Measurements from ENCODE around the gene NPAS2.

Gene NPAS2

GRCh38 chr2:100921685-100922161 lies 101.8 kb downstream of the NPAS2 start:
- no peak for DNase-seq

- no peak for DNase-seq
Observed at GRCh38 chr2:100923461-100924060, 103.6 kb downstream of the NPAS2 start.

DNA sequence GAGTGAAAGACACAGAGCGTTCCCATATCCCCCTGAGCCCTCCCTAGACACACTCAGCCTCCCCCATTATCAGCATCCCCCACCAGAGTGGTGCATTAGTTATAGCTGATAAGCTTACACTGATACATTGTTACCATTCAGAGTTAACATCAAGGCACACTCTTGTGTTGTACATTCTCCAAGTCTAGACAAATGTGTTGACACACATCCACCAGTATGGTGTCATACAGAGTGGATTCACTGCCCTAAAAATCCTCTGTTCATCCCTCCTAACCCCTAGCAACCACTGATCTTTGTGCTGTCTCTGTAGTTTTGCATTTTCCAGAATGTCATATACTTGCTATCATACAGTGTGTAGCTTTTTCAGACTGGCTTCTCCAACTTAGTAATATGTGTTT lies 104.2 kb downstream of the NPAS2 start:
- no peak for DNase-seq

DNA sequence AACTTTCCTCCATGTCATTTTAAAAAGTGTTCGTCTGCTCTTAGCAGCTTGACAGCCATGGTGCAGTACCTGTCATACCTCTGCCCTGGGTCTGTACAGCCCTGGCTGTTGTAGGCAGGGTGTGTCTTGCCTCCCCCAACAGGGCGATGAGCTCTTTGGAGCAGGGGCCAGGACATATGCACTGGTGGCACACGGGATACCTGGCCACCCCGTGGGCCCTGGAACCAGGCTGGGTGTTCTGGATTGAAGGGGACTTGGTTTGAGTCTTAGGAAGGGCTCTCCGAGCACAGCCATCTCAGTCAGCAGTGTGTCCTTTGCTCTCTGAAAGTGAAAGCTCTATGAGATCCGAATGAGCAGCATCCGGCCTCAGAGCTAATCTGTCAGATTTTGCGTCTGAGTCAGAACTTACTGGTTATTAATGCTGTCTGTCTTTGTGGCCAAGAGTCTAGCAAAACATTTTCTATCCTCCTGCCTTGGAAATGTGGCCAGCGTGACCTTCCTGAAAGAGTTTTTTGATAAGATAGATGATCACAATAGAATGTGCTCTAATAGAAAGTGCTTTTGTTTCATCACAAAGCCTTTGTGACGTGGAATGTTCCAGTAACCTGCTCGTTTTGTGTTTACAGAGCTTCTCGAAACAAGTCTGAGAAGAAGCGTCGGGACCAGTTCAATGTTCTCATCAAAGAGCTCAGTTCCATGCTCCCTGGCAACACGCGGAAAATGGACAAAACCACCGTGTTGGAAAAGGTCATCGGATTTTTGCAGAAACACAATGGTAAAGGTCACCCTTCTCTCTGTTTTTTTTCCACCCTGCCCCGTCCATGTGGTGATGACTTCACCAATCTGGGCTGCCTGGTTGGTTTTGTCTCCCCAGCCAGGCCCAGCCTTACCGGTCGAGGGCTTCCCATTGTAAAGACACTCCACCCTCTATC lies 104.8 kb downstream of the NPAS2 start:
- DNase-seq = no peak

DNA sequence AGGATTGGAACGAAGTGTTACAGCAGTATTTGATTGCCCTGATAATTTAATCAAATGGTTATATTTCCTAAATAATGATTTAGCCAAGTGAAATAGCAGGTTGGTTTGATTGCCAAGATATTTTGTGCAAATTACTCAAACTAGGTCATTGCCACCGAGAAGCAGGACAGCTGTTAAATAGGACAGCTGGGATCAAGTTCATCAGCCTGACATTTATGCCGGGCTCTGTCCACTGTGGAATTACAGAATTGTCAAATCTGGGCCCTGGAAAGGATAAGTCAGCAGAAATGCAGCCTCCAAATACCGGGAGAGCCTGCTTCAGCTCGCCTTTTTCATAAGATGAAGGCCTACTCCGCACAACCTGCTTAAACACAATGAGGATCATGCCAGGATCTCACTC lies 108.3 kb downstream of the NPAS2 start:
- no peak for DNase-seq

GRCh38 chr2:100929147-100929546 lies 109.2 kb downstream of the NPAS2 start:
- no peak for DNase-seq

- no peak for DNase-seq
Observed at GRCh38 chr2:100934504-100935371, 114.8 kb downstream of the NPAS2 start.

DNA sequence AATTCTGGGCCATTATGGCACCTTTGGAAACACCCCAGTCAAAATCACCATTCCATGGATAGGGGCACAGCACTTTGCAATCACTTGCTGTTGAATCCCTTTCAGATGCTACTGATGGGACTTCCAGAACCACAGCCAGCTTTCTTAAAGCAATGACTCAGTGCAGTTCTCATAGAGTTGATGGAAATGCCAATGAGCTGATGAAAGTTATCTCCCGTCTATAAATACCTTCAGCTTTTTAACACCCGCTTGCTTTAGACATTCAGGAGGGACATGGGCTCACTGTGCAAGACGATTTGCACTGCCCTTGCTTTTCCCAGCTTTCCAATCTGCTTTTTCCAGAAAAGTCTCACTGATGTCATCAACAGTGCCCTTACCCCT lies 115.4 kb downstream of the NPAS2 start:
- no peak for DNase-seq

DNA sequence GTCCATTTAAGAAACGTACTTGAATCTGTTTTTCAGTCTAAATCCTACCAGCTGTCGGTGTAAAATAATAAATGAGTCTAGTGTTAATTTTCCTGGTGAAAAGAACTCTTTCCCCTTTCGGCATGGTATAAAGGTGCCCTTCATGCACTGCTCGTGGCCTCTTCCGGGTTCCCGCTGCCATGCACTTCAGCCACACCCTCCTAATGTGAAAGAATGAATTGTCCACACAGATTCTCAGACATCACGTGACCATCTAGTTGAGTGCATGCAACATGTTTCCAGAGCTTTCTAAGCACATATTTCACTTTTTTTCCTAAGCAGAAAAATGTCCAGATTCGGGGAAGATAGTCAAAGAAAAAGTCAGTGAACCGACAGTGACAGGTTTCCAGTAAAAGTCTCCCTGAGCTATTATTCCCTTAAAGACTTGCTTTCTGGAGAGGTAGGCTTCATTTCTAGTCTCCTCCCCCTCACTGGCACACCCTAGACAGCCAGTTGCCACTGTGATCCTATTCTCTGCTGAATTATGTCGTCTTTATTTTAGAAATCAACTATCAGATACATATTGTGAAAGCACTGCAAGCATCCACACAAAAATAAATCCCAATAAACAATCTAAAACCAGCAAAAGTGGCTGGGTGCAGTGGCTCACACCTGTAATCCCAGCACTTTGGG lies 116.3 kb downstream of the NPAS2 start:
- DNase-seq = no peak

DNA sequence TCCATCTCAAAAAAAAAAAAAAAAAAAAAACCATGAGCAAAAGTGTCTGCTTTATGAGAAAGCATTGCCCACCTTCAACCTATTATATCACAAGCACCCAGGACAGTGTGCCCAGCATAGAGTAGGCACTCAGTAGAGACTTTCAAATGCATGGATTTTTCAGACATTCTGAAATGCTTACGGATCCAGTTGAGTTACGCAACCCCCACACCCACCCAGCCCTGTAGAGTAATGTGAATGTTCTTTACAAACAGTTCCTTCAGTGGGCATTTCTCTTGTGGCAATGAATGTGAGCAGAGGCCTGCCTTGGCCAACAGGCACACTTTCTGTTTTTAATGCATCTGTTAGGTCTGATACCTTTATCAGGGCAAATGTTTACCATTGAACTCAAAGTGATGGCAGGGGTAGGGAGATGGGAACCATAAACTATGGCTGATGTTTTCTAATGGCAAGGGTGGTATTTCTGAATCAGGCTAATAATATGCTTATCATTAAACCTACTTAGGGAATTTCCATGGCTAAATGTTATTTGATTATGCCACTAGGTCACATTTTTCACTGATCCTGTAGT lies 117.1 kb downstream of the NPAS2 start:
- no peak for DNase-seq

DNA sequence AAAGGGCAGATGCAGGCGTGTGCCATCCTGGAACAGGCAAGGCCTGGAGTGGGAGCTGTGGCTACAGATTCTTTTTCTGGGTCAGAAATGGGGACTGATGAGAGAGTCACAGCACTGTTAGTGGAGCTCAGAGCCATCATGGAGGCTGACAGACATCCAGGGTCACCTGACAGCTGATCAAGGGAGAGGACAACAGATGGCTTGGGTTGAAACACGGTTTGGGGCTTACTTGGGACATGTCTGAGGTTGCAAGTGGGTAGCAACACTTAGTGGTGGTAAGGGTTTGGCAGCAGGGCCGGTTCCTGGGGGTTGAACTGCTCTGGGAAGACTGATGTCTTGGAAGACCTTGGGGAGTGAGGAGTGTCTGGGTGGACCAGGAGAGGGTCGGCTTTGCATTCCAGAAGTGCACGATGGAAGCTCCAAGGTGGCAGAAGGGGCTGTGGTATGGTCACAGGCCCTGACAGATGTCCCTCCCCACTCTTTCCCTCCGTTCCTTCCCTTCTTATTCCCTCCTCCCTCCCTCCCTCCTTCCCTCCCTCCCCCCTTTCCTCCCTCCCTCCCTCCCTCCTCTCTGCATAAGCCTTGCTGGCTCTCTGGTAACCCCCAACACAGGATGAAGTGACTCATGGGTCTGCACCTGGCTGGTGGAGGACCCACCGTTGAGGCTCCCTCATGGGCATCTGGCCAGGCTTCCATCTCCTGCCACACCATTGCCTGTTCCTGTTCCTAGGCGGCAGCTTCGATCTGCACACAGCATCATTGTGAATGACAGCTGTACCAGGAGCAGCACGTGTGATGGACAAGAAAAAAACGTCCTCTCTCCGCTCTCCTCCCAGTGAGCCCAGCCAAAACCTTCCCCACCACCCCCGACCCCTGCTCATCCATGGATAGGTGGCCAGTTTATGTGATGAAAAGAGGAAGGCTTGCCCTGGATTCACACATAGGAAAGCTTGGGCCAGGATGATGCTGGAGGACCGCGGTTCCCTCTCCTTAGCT lies 118.4 kb downstream of the NPAS2 start:
- DNase-seq = no peak

DNA sequence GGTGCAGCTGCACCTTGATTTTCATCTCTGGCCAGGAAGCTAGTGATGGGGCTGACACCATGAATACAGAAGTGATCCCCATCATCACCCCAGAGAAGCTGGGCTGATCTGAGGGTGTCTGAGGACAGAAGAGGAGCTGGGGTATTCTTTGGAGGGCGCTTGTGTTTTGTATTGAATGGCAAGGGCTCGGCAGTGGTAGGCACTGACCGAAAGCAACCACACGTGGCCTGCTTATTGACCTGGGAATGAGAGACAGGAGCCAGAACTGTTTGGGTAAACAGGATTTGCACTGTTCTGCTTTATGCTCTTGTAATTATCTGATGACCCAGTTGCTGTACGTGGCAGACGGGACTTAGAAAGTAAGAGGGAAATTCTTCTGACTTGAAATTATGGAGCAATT lies 119.5 kb downstream of the NPAS2 start:
- DNase-seq = no peak

DNA sequence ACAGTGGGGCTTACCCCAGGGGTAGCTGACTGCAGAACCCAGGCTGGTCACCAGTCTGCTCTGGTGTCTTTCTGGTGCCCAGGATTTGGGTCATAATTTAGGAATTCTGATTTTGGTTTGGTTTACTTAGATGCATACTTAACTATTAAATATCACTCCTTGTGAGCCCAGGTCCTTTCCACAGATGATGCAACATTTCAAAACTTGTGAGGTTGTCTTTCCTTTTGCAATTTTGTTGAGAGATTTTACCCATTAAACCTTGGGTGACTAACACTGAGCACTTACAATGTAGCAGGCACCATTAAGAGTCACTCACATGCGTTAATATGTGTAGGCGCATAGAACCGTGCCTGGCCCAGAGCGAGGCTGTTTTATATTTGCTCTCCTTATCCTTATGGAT lies 120.3 kb downstream of the NPAS2 start:
- DNase-seq = no peak

- DNase-seq = no peak
Observed at GRCh38 chr2:100940766-100941645, 121.1 kb downstream of the NPAS2 start.

GRCh38 chr2:100941646-100942240 lies 121.8 kb downstream of the NPAS2 start:
- DNase-seq = no peak

DNA sequence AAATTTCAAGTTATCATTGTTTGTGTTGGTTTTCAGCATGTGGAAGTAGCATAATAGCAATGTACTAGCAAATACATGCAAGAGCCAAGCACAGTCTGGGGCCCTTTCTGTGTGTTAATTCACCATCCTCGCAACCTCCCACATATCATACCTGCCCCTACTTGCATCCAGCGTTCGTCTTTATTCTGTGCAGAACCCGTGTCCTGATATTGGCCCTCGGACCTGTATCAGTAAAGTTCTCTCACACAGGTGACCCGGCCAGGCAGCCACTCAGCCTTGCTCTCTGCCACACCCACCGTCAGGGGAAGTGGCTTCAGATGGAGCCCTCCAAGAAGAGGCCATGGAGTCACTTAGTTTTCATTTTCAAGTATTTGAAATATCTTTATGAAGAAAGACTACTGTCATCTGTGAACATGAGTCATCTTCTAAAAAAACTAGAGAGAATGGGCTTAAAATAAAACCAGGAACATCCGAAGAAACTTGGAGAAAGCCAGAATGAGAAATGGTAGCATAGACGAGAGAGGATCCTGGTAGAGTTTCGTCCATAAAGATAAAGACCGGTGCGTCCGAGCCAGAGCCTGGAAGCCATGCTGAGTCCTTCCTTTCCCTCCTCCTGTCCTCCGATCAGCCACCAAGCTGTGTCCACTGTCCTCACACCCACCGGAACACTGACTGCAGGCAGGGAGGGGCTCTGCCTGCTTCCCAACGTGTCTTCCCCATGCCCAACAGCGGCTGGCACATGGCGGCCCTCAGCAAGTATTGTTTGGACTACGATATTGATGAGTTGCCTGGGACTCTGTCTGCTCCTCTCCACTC lies 124.9 kb downstream of the NPAS2 start:
- no peak for DNase-seq

- DNase-seq = no peak
Observed at GRCh38 chr2:100945433-100945740, 125.4 kb downstream of the NPAS2 start.

DNA sequence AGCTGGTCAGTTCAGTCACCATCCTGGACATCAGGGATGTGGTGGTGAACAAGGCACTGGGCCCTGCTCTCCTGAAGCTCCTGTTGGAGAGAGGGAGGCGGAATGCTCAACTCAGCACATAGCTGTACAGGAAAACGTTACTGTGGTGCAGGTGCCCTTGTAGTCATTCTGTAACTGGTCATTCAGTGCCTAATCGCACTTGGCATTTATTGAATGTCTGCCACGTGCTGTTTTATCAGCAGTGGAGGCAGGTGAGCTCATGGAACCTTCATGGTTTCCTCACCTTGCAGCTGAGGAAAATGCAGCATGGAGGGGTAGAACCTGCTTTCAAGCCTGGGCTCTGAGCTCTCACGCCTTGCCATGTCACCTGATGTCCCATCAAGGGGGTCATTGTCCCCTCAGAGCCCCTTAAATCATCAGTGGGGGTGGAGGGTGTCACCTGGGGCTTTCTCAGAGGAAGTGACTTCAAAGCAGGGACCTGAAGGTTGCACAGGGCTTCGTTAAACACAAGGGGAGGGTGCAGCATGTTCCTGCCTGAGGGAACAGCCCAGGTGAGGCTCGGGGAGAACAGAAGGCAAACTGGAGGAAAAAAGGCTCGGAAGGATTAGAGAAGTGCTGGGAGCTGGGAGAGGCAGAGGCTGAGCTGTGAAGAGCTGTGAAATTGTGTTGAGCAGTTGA lies 126.1 kb downstream of the NPAS2 start:
- DNase-seq = no peak

All from activated CD8-positive, alpha-beta memory T cell treated with anti-CD3 and anti-CD28 coated beads, Interleukin-2, amount 50 U/mL, for 4 hours (primary cell).